ENCODE results near the gene MPIG6B.

The MPIG6B gene

DNA sequence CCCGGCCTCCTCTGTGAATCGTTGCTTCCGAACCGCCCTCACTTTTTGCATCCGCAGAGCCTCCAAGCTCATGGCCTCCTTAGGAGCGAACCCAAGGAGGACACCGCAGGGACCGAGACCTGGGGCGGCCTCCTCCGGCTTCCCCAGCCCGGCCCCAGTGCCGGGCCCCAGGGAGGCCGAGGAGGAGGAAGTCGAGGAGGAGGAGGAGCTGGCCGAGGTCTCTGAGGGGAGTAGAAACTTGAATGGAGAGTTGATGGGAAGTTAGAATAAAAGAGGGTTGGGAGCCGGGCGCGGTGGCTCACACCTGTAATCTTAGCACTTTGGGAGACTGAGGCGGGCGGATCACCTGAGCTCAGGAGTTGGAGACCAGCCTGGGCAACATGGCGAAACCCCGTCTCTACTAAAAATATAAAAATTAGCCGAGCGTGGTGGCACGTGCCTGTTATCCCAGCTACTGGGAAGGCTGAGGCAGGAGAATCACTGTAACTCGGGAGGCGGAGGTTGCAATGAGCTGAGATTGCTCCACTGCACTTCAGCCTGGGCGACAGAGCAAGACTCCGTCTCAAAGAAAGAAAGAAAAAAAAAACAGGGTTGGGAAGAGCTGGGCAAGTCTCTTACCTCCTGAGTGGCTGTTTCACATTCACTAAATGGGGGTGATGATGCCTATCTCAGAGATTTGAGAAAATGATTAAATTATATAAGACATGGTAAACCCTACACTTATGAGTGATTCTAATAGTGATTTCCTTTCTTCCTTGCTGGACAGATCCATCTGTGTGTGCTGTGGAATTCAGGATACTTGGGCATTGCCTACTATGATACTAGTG, 17.4 kb downstream of the MPIG6B start:
- FAIRE-seq (no peak), DNase-seq (ENCODE audit: insufficient read length, low spot score) (no peak)
- TF ChIP-seq, protein P1, sequence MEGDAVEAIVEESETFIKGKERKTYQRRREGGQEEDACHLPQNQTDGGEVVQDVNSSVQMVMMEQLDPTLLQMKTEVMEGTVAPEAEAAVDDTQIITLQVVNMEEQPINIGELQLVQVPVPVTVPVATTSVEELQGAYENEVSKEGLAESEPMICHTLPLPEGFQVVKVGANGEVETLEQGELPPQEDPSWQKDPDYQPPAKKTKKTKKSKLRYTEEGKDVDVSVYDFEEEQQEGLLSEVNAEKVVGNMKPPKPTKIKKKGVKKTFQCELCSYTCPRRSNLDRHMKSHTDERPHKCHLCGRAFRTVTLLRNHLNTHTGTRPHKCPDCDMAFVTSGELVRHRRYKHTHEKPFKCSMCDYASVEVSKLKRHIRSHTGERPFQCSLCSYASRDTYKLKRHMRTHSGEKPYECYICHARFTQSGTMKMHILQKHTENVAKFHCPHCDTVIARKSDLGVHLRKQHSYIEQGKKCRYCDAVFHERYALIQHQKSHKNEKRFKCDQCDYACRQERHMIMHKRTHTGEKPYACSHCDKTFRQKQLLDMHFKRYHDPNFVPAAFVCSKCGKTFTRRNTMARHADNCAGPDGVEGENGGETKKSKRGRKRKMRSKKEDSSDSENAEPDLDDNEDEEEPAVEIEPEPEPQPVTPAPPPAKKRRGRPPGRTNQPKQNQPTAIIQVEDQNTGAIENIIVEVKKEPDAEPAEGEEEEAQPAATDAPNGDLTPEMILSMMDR (IDR thresholded peaks at IDR 0.05; ENCODE audit: insufficient read depth, missing control alignments) = no peak

DNA sequence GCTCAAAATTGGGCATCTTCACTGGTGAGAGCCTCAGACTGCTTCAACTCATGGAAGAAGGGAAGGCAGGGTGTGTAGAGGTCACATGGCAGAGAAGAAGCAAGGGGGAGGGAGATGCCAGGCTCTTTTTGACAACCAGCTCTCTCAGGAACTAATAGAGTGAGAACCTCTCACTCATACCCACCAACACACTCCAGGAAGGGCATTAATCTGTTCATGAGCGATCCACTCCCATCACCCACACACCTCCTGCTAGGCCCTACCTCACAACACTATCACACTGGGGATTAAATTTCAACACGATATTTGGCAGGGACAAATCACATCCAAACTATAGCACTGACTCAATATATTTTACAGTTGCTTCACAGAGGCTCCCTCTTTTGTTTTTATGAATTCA, 18.6 kb downstream of the MPIG6B start:
- no peak for FAIRE-seq
- no peak for DNase-seq (ENCODE audit: insufficient read length, low spot score)
- TF ChIP-seq, protein P1 (IDR thresholded peaks at IDR 0.05; ENCODE audit: insufficient read depth, missing control alignments) = no peak

DNA sequence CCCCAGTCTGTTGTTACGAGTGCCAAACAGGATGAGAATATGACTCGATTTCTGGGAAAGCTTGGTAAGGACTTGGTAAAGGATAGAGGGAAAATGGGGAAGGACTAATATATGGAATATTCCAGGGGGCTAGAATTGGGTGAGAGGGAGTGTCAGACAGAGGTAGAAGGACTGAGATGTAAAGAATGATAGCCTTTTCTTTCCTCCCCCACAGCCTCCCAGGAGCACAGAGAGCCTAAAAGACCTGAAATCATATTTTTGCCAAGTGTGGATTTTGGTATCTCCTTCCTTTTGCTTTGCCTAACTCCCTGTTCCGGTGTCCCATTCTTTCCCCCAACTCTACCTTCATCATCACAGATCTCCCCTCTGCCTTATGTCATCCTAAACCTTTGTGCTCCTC, 19.7 kb downstream of the MPIG6B start:
- TF ChIP-seq, protein P1 (IDR thresholded peaks at IDR 0.05; ENCODE audit: insufficient read depth, missing control alignments) = no peak
- no peak for FAIRE-seq
- no peak for DNase-seq (ENCODE audit: insufficient read length, low spot score)

DNA sequence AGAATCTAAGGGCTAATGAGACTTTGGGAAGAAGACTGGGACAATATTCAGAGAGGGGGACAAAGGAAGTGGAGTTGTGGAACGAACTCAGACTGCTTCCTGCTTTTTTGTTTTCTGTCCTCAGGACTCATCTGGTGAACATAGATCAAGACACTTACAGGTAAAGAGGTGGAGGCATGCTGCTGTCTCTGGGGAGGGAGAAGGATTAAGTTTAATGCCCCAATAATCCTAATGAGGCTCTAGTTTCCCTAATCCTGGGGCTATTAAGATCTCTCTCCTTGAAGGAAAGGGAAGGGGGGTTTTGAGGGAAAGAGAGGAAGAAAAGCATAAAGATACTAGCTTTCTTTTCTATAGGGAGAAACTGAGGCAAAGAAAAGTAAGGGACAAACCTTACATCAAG, 21.2 kb downstream of the MPIG6B start:
- TF ChIP-seq, protein P1 (IDR thresholded peaks at IDR 0.05; ENCODE audit: insufficient read depth, missing control alignments) = no peak
- DNase-seq (ENCODE audit: insufficient read length, low spot score) (peak; percentile 77), FAIRE-seq (no peak)

DNA sequence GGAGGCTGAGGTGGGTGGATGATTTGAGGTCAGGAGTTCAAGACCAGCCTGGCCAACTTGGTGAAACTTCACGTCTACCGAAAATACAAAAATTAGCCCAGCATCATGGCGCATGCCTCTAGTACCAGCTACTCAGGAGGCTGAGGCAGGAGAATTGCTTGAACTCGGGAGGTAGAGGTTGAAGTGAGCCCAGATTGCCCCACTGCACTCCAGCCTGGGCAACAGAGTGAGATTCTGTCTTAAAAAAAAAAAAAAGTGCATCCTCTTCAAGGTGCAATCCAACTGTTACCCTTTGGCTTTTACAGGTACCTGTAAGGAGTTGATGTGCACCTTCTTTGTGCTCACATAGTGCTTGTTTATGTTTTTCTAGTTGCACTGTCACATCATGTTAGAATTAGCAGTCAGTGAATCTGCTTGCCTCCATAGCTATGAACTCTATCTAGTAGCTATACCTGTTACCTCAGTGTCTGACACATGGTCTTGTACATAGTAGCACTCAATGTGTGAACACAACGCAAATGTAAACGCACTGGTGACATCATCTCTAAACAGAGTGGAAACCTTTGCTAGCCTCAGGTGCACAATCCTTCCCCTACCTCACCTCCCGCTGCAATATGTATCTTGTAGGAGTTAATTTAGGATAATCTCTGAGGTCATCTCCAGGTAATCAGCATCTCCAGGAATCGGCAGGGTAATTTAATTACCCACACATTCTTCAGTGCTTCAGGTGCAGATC, 26.3 kb downstream of the MPIG6B start:
- TF ChIP-seq, protein P1 (IDR thresholded peaks at IDR 0.05; ENCODE audit: insufficient read depth, missing control alignments) = no peak
- FAIRE-seq = no peak
- no peak for DNase-seq (ENCODE audit: insufficient read length, low spot score)

DNA sequence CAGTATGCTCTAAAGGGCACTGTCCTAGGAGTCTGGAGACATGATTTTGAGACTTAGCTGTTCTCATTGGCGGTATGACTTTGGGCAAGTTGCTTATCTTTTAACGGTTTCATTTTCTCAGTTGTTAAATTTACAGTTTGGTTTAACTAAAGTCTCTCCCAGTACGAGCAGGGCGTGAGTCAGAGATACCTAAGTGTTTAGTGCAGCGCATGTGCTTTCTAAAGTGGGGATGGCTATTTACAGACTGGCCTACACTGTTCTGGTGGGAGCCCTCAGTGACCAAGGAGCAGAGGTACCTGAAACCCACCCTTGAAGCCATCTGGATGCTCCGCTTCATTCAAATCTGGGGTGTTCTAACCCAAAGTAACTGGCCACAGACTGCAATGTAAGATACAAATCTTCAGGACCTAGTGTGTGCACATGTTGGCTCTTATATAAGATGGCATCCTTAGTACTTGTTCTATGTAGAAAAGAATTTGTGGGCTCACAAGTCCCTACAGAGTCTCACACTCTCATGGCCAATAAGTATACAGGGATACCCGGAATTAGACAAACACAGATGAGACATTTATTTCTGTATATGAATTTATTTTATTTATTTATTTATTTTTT, 27.3 kb downstream of the MPIG6B start:
- TF ChIP-seq, protein P1 (IDR thresholded peaks at IDR 0.05; ENCODE audit: insufficient read depth, missing control alignments) = no peak

More for the DNA sequence above, 27.3 kb downstream of the MPIG6B start:
- FAIRE-seq (no peak), DNase-seq (ENCODE audit: insufficient read length, low spot score) (no peak)
